NCI-H1417 (cell line): Measurements from ENCODE around the gene DPEP2NB.
A peak's percentile ranks its signal among the peaks of the same experiment; 100 is the strongest.
"Not testable (repeated sequence)": the region's sequence is repeated elsewhere in the genome, so short reads cannot be mapped to it uniquely, and the experiment has no call there.

Source experiments
- DNase-seq, 3 experiments: peaks; one replicate each; lab custom pipeline; 2025; lab: John Stamatoyannopoulos, UW

DPEP2NB gene

DNA sequence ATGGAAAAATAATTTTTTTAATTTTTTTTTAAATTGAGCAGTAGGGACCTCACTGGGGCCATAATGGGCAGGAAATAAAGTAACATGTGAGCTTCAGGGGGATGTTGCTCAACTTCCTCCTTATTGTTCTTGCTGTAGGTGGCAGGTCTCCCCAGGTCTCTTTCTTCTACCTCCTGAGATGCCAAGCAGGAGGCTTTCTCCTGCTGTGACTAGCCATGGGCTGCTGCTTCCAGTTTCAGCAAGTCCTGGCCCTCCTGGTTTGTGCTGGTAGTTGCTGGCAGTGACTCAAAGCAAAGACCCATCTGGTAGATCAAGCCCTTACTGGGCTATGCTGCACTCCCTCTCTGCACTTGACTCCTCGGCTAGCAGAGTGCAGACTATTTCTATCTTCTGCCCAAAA lies 2.3 kb downstream of the DPEP2NB start:
- DNase-seq: no peak

DNA sequence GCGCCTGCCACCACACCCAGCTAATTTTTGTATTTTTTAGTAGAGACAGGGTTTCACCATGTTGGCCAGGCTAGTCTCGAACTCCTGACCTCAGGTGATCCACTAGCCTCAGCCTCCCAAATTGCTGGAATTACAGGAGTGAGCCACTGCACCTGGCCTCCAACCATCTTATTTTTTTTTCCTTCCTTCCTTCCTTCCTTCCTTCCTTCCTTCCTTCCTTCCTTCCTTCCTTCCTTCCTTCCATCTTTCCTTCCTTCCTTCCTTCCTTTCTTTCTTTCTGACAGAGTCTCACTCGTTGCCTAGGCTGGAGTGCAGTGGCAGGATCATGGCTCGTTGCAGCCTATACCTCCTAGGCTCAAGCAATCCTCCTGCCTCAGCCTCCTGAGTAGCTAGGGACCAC lies 5.8 kb downstream of the DPEP2NB start:
- not testable (repeated sequence) for DNase-seq

DNA sequence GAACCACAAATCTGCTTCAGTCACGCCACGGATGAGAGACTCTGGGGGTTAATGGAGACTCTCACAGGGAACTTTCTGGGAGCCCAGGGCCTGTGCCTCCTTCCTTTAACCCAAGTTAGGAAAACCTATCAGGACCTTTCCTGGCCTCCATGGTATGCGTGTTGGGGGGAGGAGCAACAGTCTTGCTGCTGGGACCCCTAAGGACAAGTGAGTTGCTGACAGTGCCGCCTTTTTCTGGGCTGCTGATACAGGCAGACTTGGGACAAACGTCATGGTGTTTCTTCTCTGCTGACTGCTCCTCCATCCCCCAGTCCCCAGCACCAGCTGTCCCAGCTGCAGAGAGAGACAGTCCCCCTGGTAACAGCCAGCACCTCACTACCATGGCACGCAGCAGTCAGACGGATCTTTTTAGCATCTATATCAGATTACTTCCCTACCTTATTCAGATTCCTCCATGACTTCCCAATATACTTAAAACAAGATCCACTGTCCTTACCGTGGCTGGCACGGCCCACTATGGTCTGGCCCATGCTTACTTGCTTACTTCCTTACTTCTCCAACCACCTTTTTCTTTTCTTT lies 6.5 kb downstream of the DPEP2NB start:
- DNase-seq: no peak

DNA sequence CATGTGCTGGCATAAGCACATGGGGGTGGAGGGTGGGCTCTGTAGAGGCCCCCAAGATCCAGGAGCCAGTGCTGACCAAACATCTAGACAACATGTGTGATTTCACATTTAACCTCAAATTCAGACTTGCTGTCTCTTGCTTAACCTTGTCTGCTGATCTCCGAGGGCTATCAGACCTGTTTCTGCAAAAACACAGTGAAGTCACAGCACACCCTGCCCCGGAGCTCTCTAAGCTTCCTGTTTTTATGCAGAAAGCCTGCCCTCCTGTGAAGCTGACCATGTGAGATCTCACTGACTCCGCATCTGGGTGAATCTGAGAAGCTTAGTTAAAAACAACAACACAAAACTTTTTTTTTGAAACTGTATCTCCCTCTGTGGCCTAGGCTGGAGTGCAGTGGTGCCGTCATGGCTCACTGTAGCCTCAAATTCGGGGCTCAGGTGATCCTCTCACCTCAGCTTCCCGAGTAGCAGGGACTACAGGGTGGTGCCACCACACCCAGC lies 9.9 kb downstream of the DPEP2NB start:
- peak in 1 of 3 experiments; percentile 12 for DNase-seq

DNA sequence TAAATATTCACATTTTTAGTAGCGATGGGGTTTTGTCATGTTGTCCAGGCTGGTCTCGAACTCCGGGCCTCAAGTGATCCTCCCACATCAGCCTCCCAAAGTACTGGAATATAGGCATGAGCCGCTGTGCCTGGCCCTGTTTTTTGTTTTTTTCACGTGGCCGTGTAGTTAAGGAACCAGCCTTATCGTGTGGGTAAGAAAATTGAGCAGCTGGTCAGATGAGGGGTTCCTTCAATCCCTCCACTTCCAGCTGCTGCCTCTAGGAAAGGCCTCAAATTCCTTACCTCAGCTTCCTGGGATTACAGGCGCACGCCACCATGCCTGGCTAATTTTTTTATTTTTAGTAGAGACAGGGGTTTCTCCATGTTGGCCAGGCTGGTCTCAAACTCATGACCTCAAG lies 10.5 kb downstream of the DPEP2NB start:
- DNase-seq: no peak

DNA sequence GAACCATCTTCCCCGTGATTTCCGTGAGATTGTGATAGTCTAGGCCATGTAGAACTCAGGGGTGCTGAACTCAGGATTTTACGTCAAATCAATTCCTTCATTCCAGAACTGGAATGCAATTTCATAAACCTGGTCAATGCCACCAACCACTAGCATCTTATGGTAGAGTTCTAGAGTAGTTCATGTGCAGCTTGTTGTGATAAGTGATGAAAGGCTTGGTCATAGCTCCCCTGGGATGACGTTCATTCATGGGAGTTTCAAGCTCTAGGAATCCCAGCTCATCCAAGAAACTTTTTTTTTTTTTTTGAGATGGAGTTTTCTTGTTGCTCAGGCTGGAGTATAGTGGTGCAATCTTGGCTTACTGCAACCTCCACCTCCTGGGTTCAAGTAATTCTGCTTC lies 12.7 kb downstream of the DPEP2NB start:
- no peak for DNase-seq

DNA sequence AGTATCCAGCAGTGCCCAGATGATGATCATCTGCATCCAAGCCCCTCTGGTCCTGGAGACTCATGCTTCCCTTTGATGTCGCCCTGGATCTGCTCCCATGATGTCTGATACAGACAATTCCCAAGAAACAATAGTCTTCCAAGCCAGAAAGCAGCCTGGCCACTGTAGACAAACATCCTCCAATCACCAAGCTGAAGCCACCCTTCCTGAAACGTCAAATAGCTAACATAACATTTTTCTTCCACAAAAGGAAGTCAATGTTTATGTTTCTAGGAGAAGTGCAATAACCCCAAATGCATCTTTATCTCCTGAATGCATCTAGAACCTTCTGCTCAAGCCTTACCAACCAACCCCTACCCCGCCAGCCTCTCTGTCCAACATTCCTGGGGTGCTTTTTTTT lies 15.3 kb downstream of the DPEP2NB start:
- no peak for DNase-seq

DNA sequence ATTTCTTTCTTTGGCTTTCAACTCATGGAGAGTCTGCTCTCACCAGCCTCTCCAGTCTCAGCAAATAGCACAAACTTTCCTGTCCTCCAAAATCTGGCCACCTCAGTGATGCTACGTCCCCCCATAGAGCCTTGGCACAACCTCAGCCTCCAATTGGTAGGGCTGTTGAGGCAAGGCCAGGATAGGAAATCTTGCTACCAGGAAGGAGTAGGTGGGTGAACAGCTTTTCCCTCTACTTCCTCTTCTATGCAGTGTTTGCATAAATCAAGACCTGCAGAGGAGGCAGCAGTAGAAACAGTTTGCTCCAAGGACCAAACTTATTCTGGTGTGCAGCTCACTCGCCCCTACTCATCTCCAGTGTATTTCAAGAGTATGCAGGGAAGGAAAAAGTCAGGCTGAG lies 15.7 kb downstream of the DPEP2NB start:
- DNase-seq: no peak

DNA sequence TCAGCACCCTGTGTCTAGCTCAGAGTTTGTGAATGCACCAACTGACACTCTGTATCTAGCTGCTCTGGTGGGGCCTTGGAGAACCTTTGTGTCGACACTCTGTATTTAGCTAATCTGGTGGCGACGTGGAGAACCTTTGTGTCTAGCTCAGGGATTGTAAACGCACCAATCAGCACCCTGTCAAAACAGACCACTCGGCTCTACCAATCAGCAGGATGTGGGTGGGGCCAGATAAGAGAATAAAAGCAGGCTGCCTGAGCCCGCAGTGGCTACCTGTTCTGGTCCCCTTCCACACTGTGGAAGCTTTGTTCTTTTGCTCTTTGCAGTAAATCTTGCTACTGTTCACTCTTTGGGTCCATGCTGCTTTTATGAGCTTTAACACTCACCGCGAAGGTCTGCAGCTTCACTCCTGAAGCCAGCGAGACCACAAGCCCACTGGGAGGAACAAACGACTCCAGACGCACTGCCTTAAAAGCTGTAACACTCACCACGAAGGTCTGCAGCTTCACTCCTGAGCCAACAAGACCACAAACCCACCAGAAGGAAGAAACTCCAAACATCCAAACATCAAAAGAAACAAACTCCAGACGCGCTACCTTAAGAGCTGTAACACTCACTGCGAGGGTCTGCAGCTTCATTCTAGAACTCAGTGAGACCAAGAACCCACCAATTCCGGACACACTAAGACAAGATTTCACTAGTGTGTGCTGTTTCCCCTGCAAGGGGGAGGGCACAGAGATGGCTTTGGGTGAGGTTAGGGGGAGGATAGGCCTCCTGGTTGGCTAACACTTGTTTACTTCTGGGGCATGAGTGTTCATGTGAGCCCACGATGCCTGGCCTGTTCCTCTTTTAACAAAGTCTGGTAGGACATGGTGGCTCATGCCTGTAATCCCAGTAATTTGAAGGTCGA lies 16.7 kb downstream of the DPEP2NB start, which contains the start of gene DPEP2:
Gene DPEP2 (minus strand): TSS at position 706 of the 910 bp plus-strand sequence. CDS start 6,272 bp downstream, outside the sequence.
- not testable (repeated sequence) for DNase-seq

DNA sequence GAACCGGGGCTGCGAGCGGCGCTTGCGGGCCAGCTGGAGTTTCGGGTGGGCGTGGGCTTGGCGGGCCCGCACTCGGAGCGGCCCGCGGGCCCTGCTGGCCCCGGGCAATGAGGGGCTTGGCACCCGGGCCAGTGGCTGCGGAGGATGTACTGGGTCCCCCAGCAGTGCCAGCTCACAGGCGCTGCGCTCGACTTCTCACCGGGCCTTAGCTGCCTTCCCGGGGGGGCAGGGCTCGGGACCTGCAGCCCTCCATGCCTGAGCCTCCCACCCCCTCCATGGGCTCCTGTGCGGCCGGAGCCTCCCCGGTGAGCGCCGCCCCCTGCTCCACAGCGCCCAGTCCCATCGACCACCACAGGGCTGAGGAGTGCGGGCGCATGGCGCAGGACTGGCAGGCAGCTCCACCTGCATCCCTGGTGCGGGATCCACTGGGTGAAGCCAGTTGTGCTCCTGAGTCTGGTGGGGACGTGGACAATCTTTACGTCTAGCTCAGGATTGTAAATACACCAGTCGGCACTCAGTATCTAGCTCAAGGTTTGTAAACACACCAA lies 17.4 kb downstream of the DPEP2NB start:
- DNase-seq: not testable (repeated sequence)

DNA sequence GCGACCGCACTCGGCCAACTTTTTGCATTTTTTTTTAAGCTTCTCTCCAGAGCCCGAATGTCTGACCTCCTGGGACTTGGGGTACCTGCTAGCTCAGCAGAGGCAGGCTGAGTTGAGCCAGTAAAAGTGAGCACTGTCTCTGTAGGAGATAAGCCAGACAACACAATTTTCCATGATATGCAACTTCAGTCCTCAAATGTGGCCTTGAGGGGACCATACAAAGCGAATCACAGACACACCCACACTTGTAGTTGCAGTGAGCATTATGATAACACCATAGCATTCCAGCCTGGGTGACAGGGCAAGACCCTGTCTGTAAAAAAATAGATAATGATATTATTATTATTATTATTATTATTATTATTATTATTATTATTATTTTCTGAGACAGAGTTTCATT lies 19.0 kb downstream of the DPEP2NB start:
- no peak for DNase-seq

DNA sequence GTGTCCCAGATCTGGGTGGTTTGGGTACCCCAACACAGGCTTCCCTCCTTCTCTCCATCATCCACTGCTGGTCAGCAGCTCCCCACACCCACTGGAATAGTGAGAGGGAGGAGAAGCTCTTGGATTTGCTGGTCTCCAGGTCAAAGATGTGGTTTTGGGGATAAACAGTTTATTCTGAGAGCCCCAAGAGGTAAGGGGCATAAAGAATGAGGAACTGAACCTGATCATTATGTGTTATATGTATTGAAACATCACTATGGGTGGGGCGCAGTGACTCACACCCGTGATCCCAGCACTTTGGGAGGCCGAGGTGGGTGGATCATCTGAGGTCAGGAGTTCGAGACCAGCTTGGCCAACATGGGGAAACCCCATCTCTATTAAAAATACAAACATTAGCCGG lies 20.3 kb downstream of the DPEP2NB start:
- DNase-seq: no peak

DNA sequence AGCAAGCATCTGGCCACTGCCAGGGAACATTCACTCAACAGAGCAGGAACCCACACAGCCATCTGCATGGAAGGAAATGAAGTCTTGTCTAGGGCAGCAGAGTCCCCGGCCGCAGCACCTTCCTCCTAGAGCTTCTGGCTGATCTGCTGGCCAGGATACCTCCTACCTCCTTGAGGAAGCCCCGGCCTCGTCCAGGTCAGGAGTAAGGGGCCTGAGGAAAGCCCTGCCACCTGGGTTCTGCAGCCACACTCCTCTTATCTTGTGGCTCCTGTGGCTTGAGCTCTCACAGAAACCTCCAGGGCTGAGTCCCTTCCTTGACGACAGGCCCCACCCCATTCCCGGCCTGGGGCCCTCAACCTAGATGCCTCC lies 21.7 kb downstream of the DPEP2NB start:
- DNase-seq: not testable (repeated sequence)

DNA sequence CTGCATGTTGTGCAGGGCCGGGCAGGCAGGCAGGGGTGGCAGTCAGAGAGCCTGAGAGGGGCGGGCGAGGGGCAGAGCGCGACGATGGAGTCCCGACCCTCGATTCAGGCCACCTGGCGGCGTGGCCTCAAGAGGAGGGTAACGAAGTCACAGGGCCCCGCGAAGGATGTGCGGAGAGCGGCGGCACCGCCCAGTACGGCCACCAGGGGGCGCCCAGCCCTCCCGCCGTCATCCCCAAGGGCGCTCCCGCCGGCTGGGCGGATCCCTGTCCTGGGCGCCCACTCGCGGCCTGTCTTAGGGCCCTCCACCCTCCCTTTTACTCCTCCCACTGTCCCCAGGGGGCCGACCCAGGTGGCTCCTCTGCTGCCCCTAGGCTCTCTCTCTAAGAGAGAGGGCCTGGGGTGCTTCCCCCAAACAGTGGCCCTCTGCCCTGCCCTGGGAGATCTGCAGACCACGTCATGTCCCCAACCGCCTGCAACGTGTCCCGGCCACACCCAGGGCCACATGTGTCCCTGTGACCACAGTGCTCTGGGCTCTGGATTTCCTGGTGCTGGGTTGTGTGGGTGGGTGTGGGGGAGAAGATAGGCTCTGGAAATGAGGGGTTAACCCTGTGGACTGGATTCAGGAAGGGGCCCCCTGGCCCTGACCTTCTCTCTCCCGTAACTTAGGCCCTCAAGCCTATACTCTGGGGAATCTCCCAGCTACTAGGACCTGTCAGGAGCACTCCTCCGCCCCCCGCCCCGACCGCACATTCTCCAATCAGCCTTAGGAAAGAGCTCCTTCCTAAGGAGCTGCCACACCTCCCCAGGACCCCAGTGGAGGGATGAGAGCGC lies 22.3 kb downstream of the DPEP2NB start:
- peak in 1 of 3 experiments; percentile 48 for DNase-seq

DNA sequence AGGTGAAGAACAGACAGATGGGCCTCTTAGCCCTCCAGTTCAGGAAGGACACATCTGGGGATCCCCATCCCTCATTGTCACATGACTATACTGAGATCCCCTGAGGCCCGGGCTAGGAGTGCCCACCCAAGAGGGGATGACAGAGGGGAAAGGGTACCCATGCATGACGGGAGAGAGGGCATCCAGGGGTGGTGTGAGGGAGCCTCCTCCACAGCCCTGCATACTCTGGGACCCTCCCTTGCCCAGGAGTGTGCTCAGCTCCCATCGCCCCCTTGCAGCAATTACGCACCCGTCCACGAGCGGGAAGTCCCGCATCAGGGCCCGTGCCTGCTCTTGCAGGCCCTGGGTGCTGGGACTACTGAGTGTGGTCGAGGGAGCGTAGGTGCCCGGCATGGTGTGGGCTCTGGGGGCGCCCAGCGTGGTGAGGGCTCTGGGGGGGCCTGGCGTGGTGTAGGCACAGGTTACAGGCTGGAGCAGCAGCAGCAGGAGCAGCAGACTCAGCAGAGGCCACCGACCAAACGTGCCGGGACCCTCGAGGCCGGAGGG lies 23.0 kb downstream of the DPEP2NB start:
- DNase-seq: no peak

DNA sequence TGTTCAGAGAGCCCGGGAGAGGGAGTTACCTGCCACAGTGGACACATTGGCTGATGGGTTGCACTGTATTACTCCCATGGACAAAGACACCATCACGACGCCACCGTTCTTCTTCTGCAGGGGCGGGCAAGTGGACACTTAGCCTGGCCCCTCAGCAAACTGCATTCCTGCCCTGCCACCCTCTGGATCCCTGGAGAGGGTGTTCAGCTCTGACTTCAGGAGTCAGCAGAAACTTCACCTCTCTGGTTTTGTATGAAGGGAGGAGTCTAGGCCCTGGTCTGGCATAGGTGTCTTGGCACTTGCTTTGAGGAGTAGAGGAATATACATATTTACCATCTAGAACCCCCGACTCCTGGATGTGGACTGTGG lies 25.7 kb downstream of the DPEP2NB start:
- peak in 1 of 3 experiments; percentile 3 for DNase-seq

DNA sequence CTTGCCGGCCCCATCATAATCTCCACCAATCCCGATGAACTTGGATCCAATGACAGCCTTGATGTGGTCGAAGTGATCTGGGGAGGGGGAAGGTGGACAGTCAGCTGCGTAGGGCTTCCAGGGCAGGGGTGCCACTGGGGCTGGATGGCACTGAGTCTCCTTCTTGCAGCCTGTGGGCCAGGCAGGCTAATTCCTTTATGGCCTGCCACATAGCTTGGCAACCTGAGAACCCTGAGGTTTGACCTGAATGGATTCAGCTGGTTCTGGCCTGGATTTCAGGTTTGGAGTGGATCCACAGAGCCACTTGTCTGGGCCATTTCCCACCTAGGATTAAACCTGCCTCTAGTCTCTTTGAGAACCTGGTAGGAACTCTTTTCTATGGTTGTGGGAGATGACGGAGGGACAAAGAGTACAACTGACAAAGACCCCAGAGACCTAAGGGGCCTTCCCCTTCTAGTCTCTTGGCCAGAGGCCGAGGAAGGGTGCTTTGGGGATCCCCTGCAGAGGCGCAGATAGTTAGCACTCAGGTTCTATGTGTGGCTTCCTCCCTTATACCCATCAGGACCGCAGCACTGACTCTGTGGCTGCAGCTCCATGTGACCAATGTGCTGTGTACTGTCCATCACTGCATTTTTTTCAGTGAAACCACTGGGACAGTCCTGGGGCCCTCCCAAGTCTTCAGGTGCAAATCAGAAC lies 26.2 kb downstream of the DPEP2NB start:
- no peak for DNase-seq

DNA sequence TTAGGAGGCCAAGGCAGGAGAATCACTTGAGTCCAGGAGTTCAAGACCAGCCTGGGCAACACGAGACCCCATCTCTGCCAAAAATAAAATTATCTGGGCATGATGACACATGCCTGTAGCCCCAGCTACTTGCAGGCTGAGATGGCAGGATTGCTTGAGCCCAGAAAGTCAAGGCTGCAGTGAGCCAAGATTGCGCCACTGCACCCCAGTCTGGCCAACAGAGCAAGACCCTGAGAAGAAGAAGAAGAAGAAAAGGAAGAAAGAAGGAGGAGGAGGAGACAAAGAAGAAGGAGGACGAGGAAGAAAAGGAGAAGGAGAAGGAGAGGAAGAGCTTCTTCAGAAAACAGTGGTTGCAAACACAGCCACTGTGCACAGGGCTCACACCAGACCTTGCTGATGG lies 27.0 kb downstream of the DPEP2NB start:
- no peak for DNase-seq

DNA sequence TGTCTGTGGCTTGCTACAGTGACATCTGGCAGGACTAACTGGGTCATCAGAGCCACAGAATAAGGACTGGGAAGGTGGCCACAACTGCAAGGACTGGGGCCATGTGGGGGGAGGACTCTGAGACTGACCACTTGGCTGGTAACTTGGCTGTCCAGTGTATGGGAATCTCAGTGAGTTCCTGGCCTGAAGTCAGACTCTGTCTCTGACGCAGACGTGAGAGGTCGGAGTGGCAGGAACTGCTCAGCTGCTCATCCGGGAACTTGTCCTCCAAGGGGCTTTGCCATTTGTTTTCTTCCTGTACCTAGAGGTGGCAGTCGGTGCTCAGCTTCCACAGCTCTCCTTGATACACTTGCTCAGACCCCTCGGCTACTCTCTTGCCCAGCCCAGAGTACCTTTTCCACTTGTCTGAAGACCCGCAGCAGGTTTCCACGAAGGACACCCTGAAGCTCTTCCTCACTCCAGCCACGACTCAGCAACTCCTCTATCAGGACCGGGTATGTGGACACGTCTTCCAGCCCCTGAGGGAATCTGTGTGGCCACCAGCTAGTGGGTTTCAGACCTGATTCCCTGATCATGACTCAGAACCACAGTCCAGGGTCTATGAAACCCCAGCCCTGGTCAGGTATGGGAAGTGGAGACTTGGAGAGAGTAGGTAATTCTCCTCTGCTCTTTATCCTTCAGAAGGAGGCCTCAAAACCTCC lies 28.1 kb downstream of the DPEP2NB start:
- DNase-seq: no peak

DNA sequence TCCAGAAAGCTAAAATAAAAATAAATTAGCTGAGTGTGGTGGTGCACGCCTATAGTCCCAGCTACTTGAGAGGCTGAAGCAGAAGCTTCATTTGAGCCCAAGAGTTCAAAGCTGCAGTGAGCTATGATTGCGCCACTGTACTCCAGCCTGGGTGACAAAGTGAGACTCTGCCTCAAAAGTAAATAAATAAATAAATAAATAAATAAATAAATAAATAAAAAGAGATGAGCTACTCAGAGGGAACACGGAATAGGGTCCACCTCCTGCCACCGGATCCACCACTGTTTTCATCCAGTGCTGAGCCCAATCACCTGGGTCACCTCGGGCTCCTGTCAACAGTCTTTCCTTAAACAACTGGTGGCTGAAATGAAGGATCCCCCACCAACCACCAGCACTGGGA lies 28.8 kb downstream of the DPEP2NB start:
- DNase-seq: no peak
